Measurements from ENCODE around the gene DLST. TPM values are rescaled to one million over a fixed set of nuclear protein-coding genes. Genes with fewer than 3 reads are reported as not detected.

DLST gene
- total and polyA plus RNA-seq, 7 donors = 66.1 to 114 (median 72.4) TPM

GRCh38 chr14:74909501-74909900 is 27.8 kb downstream of the DLST start:
- intact Hi-C loops (cut with DNase I) = no loop called here

GRCh38 chr14:74909911-74910310 is 28.2 kb downstream of the DLST start:
- intact Hi-C loops (cut with DNase I) = no loop called here
- Histone ChIP-seq H3K9me3 (no peaks in the 10 kb centered on the region), H3K4me3 (no peak overlapping the region), H3K27ac (no peak overlapping the region), H3K27me3 (no peaks in the 10 kb centered on the region), H3K36me3 (peaks cover 0 to 4% (median 0%) of the 10 kb centered on the region in 4 donors), H3K4me1 (peaks cover 0 to 26% (median 22%) of the 10 kb centered on the region in 4 donors)
- TF ChIP-seq POLR2A (IDR thresholded peaks at IDR 0.05) (no peak), EP300 (IDR thresholded peaks at IDR 0.05) (no peak), POLR2AphosphoS5 (IDR thresholded peaks at IDR 0.05) (no peak)
- TF ChIP-seq, protein P1, sequence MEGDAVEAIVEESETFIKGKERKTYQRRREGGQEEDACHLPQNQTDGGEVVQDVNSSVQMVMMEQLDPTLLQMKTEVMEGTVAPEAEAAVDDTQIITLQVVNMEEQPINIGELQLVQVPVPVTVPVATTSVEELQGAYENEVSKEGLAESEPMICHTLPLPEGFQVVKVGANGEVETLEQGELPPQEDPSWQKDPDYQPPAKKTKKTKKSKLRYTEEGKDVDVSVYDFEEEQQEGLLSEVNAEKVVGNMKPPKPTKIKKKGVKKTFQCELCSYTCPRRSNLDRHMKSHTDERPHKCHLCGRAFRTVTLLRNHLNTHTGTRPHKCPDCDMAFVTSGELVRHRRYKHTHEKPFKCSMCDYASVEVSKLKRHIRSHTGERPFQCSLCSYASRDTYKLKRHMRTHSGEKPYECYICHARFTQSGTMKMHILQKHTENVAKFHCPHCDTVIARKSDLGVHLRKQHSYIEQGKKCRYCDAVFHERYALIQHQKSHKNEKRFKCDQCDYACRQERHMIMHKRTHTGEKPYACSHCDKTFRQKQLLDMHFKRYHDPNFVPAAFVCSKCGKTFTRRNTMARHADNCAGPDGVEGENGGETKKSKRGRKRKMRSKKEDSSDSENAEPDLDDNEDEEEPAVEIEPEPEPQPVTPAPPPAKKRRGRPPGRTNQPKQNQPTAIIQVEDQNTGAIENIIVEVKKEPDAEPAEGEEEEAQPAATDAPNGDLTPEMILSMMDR (IDR thresholded peaks at IDR 0.05) = no peak
- WGBS, 2 donors = 93 to 94% methylated on average over 10 of the region's 10 CpGs
- DNase-seq = no peak

More at GRCh38 chr14:74909501-74909900, 27.8 kb downstream of the DLST start:
- Histone ChIP-seq H3K4me1 (peaks cover 0 to 26% (median 22%) of the 10 kb centered on the region in 4 donors), H3K9me3 (no peaks in the 10 kb centered on the region), H3K27me3 (no peaks in the 10 kb centered on the region), H3K4me3 (no peak overlapping the region), H3K36me3 (peaks cover 0 to 8% (median 0%) of the 10 kb centered on the region in 4 donors), H3K27ac (no peak overlapping the region)
- TF ChIP-seq POLR2AphosphoS5 (IDR thresholded peaks at IDR 0.05) (no peak), EP300 (IDR thresholded peaks at IDR 0.05) (no peak), POLR2A (IDR thresholded peaks at IDR 0.05) (no peak)
- TF ChIP-seq, protein P1 (IDR thresholded peaks at IDR 0.05) = no peak
- no peak for DNase-seq
- WGBS, 2 donors = 94 to 95% methylated on average over 14 of the region's 14 CpGs

- H3K27me3 ChIP-seq = no peaks in the 10 kb centered on the region
- H3K36me3 ChIP-seq = no peaks in the 10 kb centered on the region
- no peak overlapping the region for H3K4me3 ChIP-seq
- intact Hi-C loops (cut with DNase I) = no loop called here
- no peaks in the 10 kb centered on the region for H3K9me3 ChIP-seq
- no peak for DNase-seq
- H3K27ac ChIP-seq = no peak overlapping the region
- peaks cover 0 to 20% (median 20%) of the 10 kb centered on the region in 4 donors for H3K4me1 ChIP-seq
- TF ChIP-seq, protein P1 (IDR thresholded peaks at IDR 0.05) = no peak
- WGBS, 2 donors = 14 to 63% methylated on average over 10 of the region's 10 CpGs
Observed at GRCh38 chr14:74910556-74910955, 28.8 kb downstream of the DLST start.

DNA sequence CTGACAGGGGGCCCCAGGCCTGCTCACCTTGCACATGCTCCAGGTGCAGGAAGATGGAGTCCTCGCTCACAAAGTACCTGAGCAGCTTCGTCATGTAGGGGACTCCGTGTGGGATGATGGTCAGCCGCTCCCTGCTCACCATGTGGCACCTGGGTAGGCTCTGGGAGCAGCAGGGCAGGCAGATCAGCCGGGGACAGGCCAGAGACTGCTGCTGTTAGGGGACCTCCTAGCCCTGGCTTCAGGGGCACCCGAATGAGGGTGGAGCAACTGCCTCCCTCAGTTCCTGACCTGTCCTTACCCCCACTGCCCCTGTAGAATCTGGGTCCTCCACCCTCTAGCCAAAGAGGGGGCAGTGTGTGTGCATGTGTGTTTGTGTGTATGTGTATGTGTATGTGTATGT is 29.5 kb downstream of the DLST start:
- no peak overlapping the region for H3K4me3 ChIP-seq
- WGBS, 2 donors = 87 to 96% methylated on average over 6 of the region's 6 CpGs
- intact Hi-C loops (cut with DNase I) = no loop called here
- H3K36me3 ChIP-seq = no peaks in the 10 kb centered on the region
- H3K27ac ChIP-seq = no peak overlapping the region
- H3K4me1 ChIP-seq = peaks cover 0 to 16% (median 15%) of the 10 kb centered on the region in 4 donors
- H3K9me3 ChIP-seq = no peaks in the 10 kb centered on the region
- no peak for DNase-seq
- TF ChIP-seq POLR2A (IDR thresholded peaks at IDR 0.05) (no peak), POLR2AphosphoS5 (IDR thresholded peaks at IDR 0.05) (no peak), EP300 (IDR thresholded peaks at IDR 0.05) (no peak)
- TF ChIP-seq, protein P1 (IDR thresholded peaks at IDR 0.05) = no peak
- H3K27me3 ChIP-seq = no peaks in the 10 kb centered on the region

- no peak overlapping the region for H3K4me3 ChIP-seq
- intact Hi-C loops (cut with DNase I) = no loop called here
- no peaks in the 10 kb centered on the region for H3K36me3 ChIP-seq
- 67 to 82% methylated on average over 5 of the region's 5 CpGs for WGBS, 2 donors
- no peaks in the 10 kb centered on the region for H3K9me3 ChIP-seq
- no peak overlapping the region for H3K27ac ChIP-seq
- H3K4me1 ChIP-seq = peaks cover 0 to 17% (median 15%) of the 10 kb centered on the region in 4 donors
- no peak for DNase-seq
- H3K27me3 ChIP-seq = no peaks in the 10 kb centered on the region
- TF ChIP-seq EP300 (IDR thresholded peaks at IDR 0.05) = no peak
Observed at GRCh38 chr14:74911704-74912103, 30.0 kb downstream of the DLST start.

Data from sigmoid colon (tissue), 7 donors.